ENCODE results near the gene FILIP1.

Gene FILIP1

GRCh38 chr6:75307364-75308004, 186.1 kb downstream of the FILIP1 start:
- Histone ChIP-seq H3K79me2 (ENCODE audit: control insufficient read depth, insufficient read depth, low read length, poor library complexity) (no peaks in the 10 kb centered on the region), H3K23ac (ENCODE audit: low read length) (no peak overlapping the region), H2BK12ac (ENCODE audit: low read length) (no peak overlapping the region), H3K4ac (ENCODE audit: low read depth, low read length) (no peak overlapping the region), H4K8ac (ENCODE audit: low read depth, low read length) (no peak overlapping the region), H3K9ac (ENCODE audit: low read length) (no peak overlapping the region), H3K79me1 (ENCODE audit: low read length) (no peaks in the 10 kb centered on the region), H3K14ac (ENCODE audit: low read length) (no peak overlapping the region), H3K9me3 (ENCODE audit: insufficient read depth, low read depth, low read length) (no peaks in the 10 kb centered on the region), H4K91ac (ENCODE audit: low read depth, low read length) (no peak overlapping the region), H3K18ac (ENCODE audit: low read length) (no peak overlapping the region), H2AK5ac (ENCODE audit: low read length) (no peak overlapping the region), H2BK5ac (ENCODE audit: low read depth, low read length, poor library complexity) (no peak overlapping the region), H3K36me3 (ENCODE audit: control insufficient read depth in 1 of 2, insufficient read depth in 2 of 2, low read length in 2 of 2) (no peaks in the 10 kb centered on the region), H3K4me1 (ENCODE audit: control insufficient read depth in 1 of 2, insufficient read depth in 2 of 2, low read length in 2 of 2) (peaks cover 0 to 10% of the 10 kb centered on the region in 2 experiments), H3K4me3 (ENCODE audit: low read depth, low read length) (no peak overlapping the region), H3K4me2 (ENCODE audit: low read length) (no peak overlapping the region), H2AFZ (ENCODE audit: insufficient read depth, low read length, poor library complexity) (no peak overlapping the region), H2BK120ac (ENCODE audit: insufficient read depth, low read length, poor library complexity) (no peak overlapping the region), H4K12ac (ENCODE audit: low read depth, low read length) (no peak overlapping the region), H3K27me3 (ENCODE audit: insufficient read depth, low read length) (no peaks in the 10 kb centered on the region), H3K27ac (ENCODE audit: low read depth, low read length) (no peak overlapping the region)
- WGBS (ENCODE audit: extremely low coverage, insufficient coverage, insufficient read length), result no CpG with 5 or more reads among the region's 2 CpGs
- no peak for DNase-seq

- H3K36me3 ChIP-seq (ENCODE audit: control insufficient read depth in 1 of 2, insufficient read depth in 2 of 2, low read length in 2 of 2), result no peaks in the 10 kb centered on the region
- no peak overlapping the region for H3K4me2 ChIP-seq (ENCODE audit: low read length)
- H3K4ac ChIP-seq (ENCODE audit: low read depth, low read length), result no peak overlapping the region
- H3K79me2 ChIP-seq (ENCODE audit: control insufficient read depth, insufficient read depth, low read length, poor library complexity), result no peaks in the 10 kb centered on the region
- no peak for DNase-seq
- H3K18ac ChIP-seq (ENCODE audit: low read length), result no peak overlapping the region
- H3K9ac ChIP-seq (ENCODE audit: low read length), result no peak overlapping the region
- H4K8ac ChIP-seq (ENCODE audit: low read depth, low read length), result no peak overlapping the region
- H3K14ac ChIP-seq (ENCODE audit: low read length), result no peak overlapping the region
- H3K4me3 ChIP-seq (ENCODE audit: low read depth, low read length), result no peak overlapping the region
- H2AK5ac ChIP-seq (ENCODE audit: low read length), result no peak overlapping the region
- H4K91ac ChIP-seq (ENCODE audit: low read depth, low read length), result no peak overlapping the region
- no peaks in the 10 kb centered on the region for H3K27me3 ChIP-seq (ENCODE audit: insufficient read depth, low read length)
- H3K9me3 ChIP-seq (ENCODE audit: insufficient read depth, low read depth, low read length), result no peaks in the 10 kb centered on the region
- peaks cover 0 to 10% of the 10 kb centered on the region in 2 experiments for H3K4me1 ChIP-seq (ENCODE audit: control insufficient read depth in 1 of 2, insufficient read depth in 2 of 2, low read length in 2 of 2)
- H2AFZ ChIP-seq (ENCODE audit: insufficient read depth, low read length, poor library complexity), result no peak overlapping the region
- H4K12ac ChIP-seq (ENCODE audit: low read depth, low read length), result no peak overlapping the region
- no peak overlapping the region for H3K23ac ChIP-seq (ENCODE audit: low read length)
- H3K27ac ChIP-seq (ENCODE audit: low read depth, low read length), result no peak overlapping the region
- H3K79me1 ChIP-seq (ENCODE audit: low read length), result no peaks in the 10 kb centered on the region
- H2BK12ac ChIP-seq (ENCODE audit: low read length), result no peak overlapping the region
- H2BK120ac ChIP-seq (ENCODE audit: insufficient read depth, low read length, poor library complexity), result no peak overlapping the region
- WGBS (ENCODE audit: extremely low coverage, insufficient coverage, insufficient read length), result no CpG with 5 or more reads among the region's 3 CpGs
- H2BK5ac ChIP-seq (ENCODE audit: low read depth, low read length, poor library complexity), result no peak overlapping the region
Observed at GRCh38 chr6:75306064-75306463, 187.5 kb downstream of the FILIP1 start.

GRCh38 chr6:75305573-75305972, 188.0 kb downstream of the FILIP1 start:
- Histone ChIP-seq H4K12ac (ENCODE audit: low read depth, low read length) (no peak overlapping the region), H3K9me3 (ENCODE audit: insufficient read depth, low read depth, low read length) (no peaks in the 10 kb centered on the region), H3K4me2 (ENCODE audit: low read length) (no peak overlapping the region), H3K23ac (ENCODE audit: low read length) (no peak overlapping the region), H2AFZ (ENCODE audit: insufficient read depth, low read length, poor library complexity) (no peak overlapping the region), H3K79me2 (ENCODE audit: control insufficient read depth, insufficient read depth, low read length, poor library complexity) (no peaks in the 10 kb centered on the region), H3K18ac (ENCODE audit: low read length) (no peak overlapping the region), H2BK120ac (ENCODE audit: insufficient read depth, low read length, poor library complexity) (no peak overlapping the region), H3K4me1 (ENCODE audit: control insufficient read depth in 1 of 2, insufficient read depth in 2 of 2, low read length in 2 of 2) (peaks cover 0 to 10% of the 10 kb centered on the region in 2 experiments), H3K36me3 (ENCODE audit: control insufficient read depth in 1 of 2, insufficient read depth in 2 of 2, low read length in 2 of 2) (no peaks in the 10 kb centered on the region), H2BK5ac (ENCODE audit: low read depth, low read length, poor library complexity) (no peak overlapping the region), H4K8ac (ENCODE audit: low read depth, low read length) (no peak overlapping the region), H3K14ac (ENCODE audit: low read length) (no peak overlapping the region), H3K4ac (ENCODE audit: low read depth, low read length) (no peak overlapping the region), H2AK5ac (ENCODE audit: low read length) (no peak overlapping the region), H3K9ac (ENCODE audit: low read length) (no peak overlapping the region), H3K27me3 (ENCODE audit: insufficient read depth, low read length) (no peaks in the 10 kb centered on the region), H3K27ac (ENCODE audit: low read depth, low read length) (no peak overlapping the region), H3K4me3 (ENCODE audit: low read depth, low read length) (no peak overlapping the region), H3K79me1 (ENCODE audit: low read length) (no peaks in the 10 kb centered on the region), H2BK12ac (ENCODE audit: low read length) (no peak overlapping the region), H4K91ac (ENCODE audit: low read depth, low read length) (no peak overlapping the region)
- no CpG with 5 or more reads among the region's 5 CpGs for WGBS (ENCODE audit: extremely low coverage, insufficient coverage, insufficient read length)
- no peak for DNase-seq

GRCh38 chr6:75302280-75302679, 191.3 kb downstream of the FILIP1 start:
- Histone ChIP-seq H3K4me2 (ENCODE audit: low read length) (no peak overlapping the region), H3K14ac (ENCODE audit: low read length) (no peak overlapping the region), H3K4me3 (ENCODE audit: low read depth, low read length) (no peak overlapping the region), H2BK12ac (ENCODE audit: low read length) (no peak overlapping the region), H3K4ac (ENCODE audit: low read depth, low read length) (no peak overlapping the region), H2AK5ac (ENCODE audit: low read length) (no peak overlapping the region), H3K27ac (ENCODE audit: low read depth, low read length) (no peak overlapping the region), H3K4me1 (ENCODE audit: control insufficient read depth in 1 of 2, insufficient read depth in 2 of 2, low read length in 2 of 2) (no peaks in the 10 kb centered on the region), H4K8ac (ENCODE audit: low read depth, low read length) (no peak overlapping the region), H3K18ac (ENCODE audit: low read length) (no peak overlapping the region), H3K9ac (ENCODE audit: low read length) (no peak overlapping the region), H4K12ac (ENCODE audit: low read depth, low read length) (no peak overlapping the region), H2BK5ac (ENCODE audit: low read depth, low read length, poor library complexity) (no peak overlapping the region), H2AFZ (ENCODE audit: insufficient read depth, low read length, poor library complexity) (no peak overlapping the region), H3K79me2 (ENCODE audit: control insufficient read depth, insufficient read depth, low read length, poor library complexity) (no peaks in the 10 kb centered on the region), H4K91ac (ENCODE audit: low read depth, low read length) (no peak overlapping the region), H3K9me3 (ENCODE audit: insufficient read depth, low read depth, low read length) (no peaks in the 10 kb centered on the region), H3K23ac (ENCODE audit: low read length) (no peak overlapping the region), H2BK120ac (ENCODE audit: insufficient read depth, low read length, poor library complexity) (no peak overlapping the region), H3K79me1 (ENCODE audit: low read length) (no peaks in the 10 kb centered on the region), H3K27me3 (ENCODE audit: insufficient read depth, low read length) (no peaks in the 10 kb centered on the region), H3K36me3 (ENCODE audit: control insufficient read depth in 1 of 2, insufficient read depth in 2 of 2, low read length in 2 of 2) (no peaks in the 10 kb centered on the region)
- no CpG with 5 or more reads among the region's 3 CpGs for WGBS (ENCODE audit: extremely low coverage, insufficient coverage, insufficient read length)
- DNase-seq, result no peak
